Activated T-cell treated with anti-CD3 and anti-CD28 coated beads, Interleukin-2, amount 50 U/mL, for 24 hours (primary cell): Measurements from ENCODE around the gene ASPSCR1.

ENCODE experiments used
- DNase-seq: peaks from one replicate; pipeline ENCODE4 v3.0.0-alpha.2; 2020
- H3K27ac Mint-ChIP-seq: 2 replicates; pipeline ENCODE4 v1.8.0; 2020; ENCODE audit warnings: mild to moderate bottlenecking, mixed read lengths
- H3K27me3 Mint-ChIP-seq: 2 replicates; pipeline ENCODE4 v1.8.0; 2020; ENCODE audit warnings: mixed read lengths
- H3K36me3 Mint-ChIP-seq: 2 replicates; pipeline ENCODE4 v1.8.0; 2020; ENCODE audit warnings: low read depth, mixed read lengths
- H3K4me1 Mint-ChIP-seq: 2 replicates; pipeline ENCODE4 v1.8.0; 2020; ENCODE audit warnings: low read depth, mixed read lengths
- H3K4me3 Mint-ChIP-seq: 2 replicates; pipeline ENCODE4 v1.8.0; 2020; ENCODE audit warnings: mild to moderate bottlenecking, moderate library complexity, mixed read lengths
- H3K9me3 Mint-ChIP-seq: 2 replicates; pipeline ENCODE4 v1.8.0; 2020; ENCODE audit warnings: mixed read lengths

The ASPSCR1 gene

GRCh38 chr17:82021107-82021899, 43.9 kb downstream of the ASPSCR1 start:
- peak; percentile 65 for DNase-seq
- H3K4me1 Mint-ChIP-seq: peaks cover 25% of the 10 kb centered on the region
- H3K36me3 Mint-ChIP-seq: peaks cover 45% of the 10 kb centered on the region
- H3K27ac Mint-ChIP-seq: peak overlapping the region; percentile 87
- peak overlapping the region; percentile 90 for H3K4me3 Mint-ChIP-seq
- H3K27me3 Mint-ChIP-seq: no peaks in the 10 kb centered on the region
- no peaks in the 10 kb centered on the region for H3K9me3 Mint-ChIP-seq

- Mint-ChIP-seq H3K27me3 (no peaks in the 10 kb centered on the region), H3K4me3 (peak overlapping the region; percentile 90), H3K36me3 (peaks cover 45% of the 10 kb centered on the region), H3K9me3 (no peaks in the 10 kb centered on the region), H3K27ac (peak overlapping the region; percentile 87), H3K4me1 (peaks cover 25% of the 10 kb centered on the region)
- peak; percentile 47 for DNase-seq
These were observed 44.5 kb downstream of the ASPSCR1 start for GRCh38 chr17:82021900-82022309.

- H3K27ac Mint-ChIP-seq: peak within 1 kb of the TSS; percentile 87
- DNase-seq: no peak
- no peaks in the 10 kb centered on the region for H3K9me3 Mint-ChIP-seq
- H3K36me3 Mint-ChIP-seq: peaks cover 48% of the 10 kb centered on the region
- H3K4me1 Mint-ChIP-seq: peaks cover 25% of the 10 kb centered on the region
- H3K27me3 Mint-ChIP-seq: no peaks in the 10 kb centered on the region
- peak within 1 kb of the TSS; percentile 90 for H3K4me3 Mint-ChIP-seq
These were observed 45.0 kb downstream of the ASPSCR1 start, which contains the start of gene CENPX for GRCh38 chr17:82022310-82022980. TSS of gene CENPX (minus strand) at chr17:82022878. CDS start at chr17:82022861, 17 bp downstream.

- H3K4me1 Mint-ChIP-seq: peaks cover 25% of the 10 kb centered on the region
- peak within 1 kb of the TSS; percentile 87 for H3K27ac Mint-ChIP-seq
- H3K27me3 Mint-ChIP-seq: no peaks in the 10 kb centered on the region
- peak within 1 kb of the TSS; percentile 90 for H3K4me3 Mint-ChIP-seq
- peak; percentile 99 for DNase-seq
- peaks cover 49% of the 10 kb centered on the region for H3K36me3 Mint-ChIP-seq
- no peaks in the 10 kb centered on the region for H3K9me3 Mint-ChIP-seq
These were observed 45.6 kb downstream of the ASPSCR1 start, which contains the start of gene LRRC45 for GRCh38 chr17:82022981-82023446. TSS of gene LRRC45 (plus strand) at chr17:82023305. CDS start at chr17:82023644, 339 bp downstream.

- Mint-ChIP-seq H3K4me1 (peaks cover 25% of the 10 kb centered on the region), H3K36me3 (peaks cover 47% of the 10 kb centered on the region), H3K9me3 (no peaks in the 10 kb centered on the region), H3K4me3 (peak overlapping the region; percentile 83), H3K27me3 (no peaks in the 10 kb centered on the region), H3K27ac (peak overlapping the region; percentile 40)
- peak; percentile 66 for DNase-seq
These were observed 46.2 kb downstream of the ASPSCR1 start for GRCh38 chr17:82023447-82024241.

- Mint-ChIP-seq H3K36me3 (peaks cover 52% of the 10 kb centered on the region), H3K4me3 (peak overlapping the region; percentile 83), H3K27me3 (no peaks in the 10 kb centered on the region), H3K27ac (no peak overlapping the region), H3K9me3 (no peaks in the 10 kb centered on the region), H3K4me1 (peaks cover 29% of the 10 kb centered on the region)
- no peak for DNase-seq
These were observed 47.4 kb downstream of the ASPSCR1 start for GRCh38 chr17:82024859-82025258.

- no peak overlapping the region for H3K4me3 Mint-ChIP-seq
- DNase-seq: no peak
- no peaks in the 10 kb centered on the region for H3K9me3 Mint-ChIP-seq
- peaks cover 29% of the 10 kb centered on the region for H3K4me1 Mint-ChIP-seq
- no peaks in the 10 kb centered on the region for H3K27me3 Mint-ChIP-seq
- H3K27ac Mint-ChIP-seq: no peak overlapping the region
- H3K36me3 Mint-ChIP-seq: peaks cover 48% of the 10 kb centered on the region
These were observed 48.1 kb downstream of the ASPSCR1 start for GRCh38 chr17:82025401-82026107.

- no peak overlapping the region for H3K4me3 Mint-ChIP-seq
- H3K27me3 Mint-ChIP-seq: no peaks in the 10 kb centered on the region
- peaks cover 18% of the 10 kb centered on the region for H3K4me1 Mint-ChIP-seq
- H3K9me3 Mint-ChIP-seq: no peaks in the 10 kb centered on the region
- no peak for DNase-seq
- no peak overlapping the region for H3K27ac Mint-ChIP-seq
- peaks cover 36% of the 10 kb centered on the region for H3K36me3 Mint-ChIP-seq
These were observed 50.8 kb downstream of the ASPSCR1 start for GRCh38 chr17:82028246-82028645.

GRCh38 chr17:82028966-82029365, 51.5 kb downstream of the ASPSCR1 start:
- H3K27me3 Mint-ChIP-seq: no peaks in the 10 kb centered on the region
- H3K9me3 Mint-ChIP-seq: no peaks in the 10 kb centered on the region

GRCh38 chr17:82029391-82029790, 52.0 kb downstream of the ASPSCR1 start:
- Mint-ChIP-seq H3K27ac (peak overlapping the region; percentile 16), H3K4me1 (peaks cover 11% of the 10 kb centered on the region), H3K27me3 (no peaks in the 10 kb centered on the region), H3K36me3 (peaks cover 34% of the 10 kb centered on the region), H3K9me3 (no peaks in the 10 kb centered on the region), H3K4me3 (no peak overlapping the region)
- no peak for DNase-seq

More at GRCh38 chr17:82028966-82029365, 51.5 kb downstream of the ASPSCR1 start:
- peaks cover 15% of the 10 kb centered on the region for H3K4me1 Mint-ChIP-seq
- DNase-seq: no peak
- no peak overlapping the region for H3K27ac Mint-ChIP-seq
- no peak overlapping the region for H3K4me3 Mint-ChIP-seq
- H3K36me3 Mint-ChIP-seq: peaks cover 33% of the 10 kb centered on the region

- no peak overlapping the region for H3K4me3 Mint-ChIP-seq
- peaks cover 11% of the 10 kb centered on the region for H3K4me1 Mint-ChIP-seq
- H3K27ac Mint-ChIP-seq: no peak overlapping the region
- no peaks in the 10 kb centered on the region for H3K9me3 Mint-ChIP-seq
- H3K27me3 Mint-ChIP-seq: no peaks in the 10 kb centered on the region
- H3K36me3 Mint-ChIP-seq: peaks cover 38% of the 10 kb centered on the region
- DNase-seq: no peak
These were observed 52.6 kb downstream of the ASPSCR1 start for GRCh38 chr17:82029990-82030469.

GRCh38 chr17:82030470-82031302, 53.3 kb downstream of the ASPSCR1 start:
- H3K27ac Mint-ChIP-seq: peak overlapping the region; percentile 74

More at GRCh38 chr17:82030470-82031302, 53.3 kb downstream of the ASPSCR1 start:
- no peaks in the 10 kb centered on the region for H3K9me3 Mint-ChIP-seq
- H3K27me3 Mint-ChIP-seq: no peaks in the 10 kb centered on the region
- peak overlapping the region; percentile 74 for H3K4me3 Mint-ChIP-seq
- DNase-seq: peak; percentile 87
- peaks cover 18% of the 10 kb centered on the region for H3K4me1 Mint-ChIP-seq
- peaks cover 42% of the 10 kb centered on the region for H3K36me3 Mint-ChIP-seq
